DND-41 (cell line): Measurements from ENCODE around the gene NUAK2.

Source experiments
- ATAC-seq: fragments of 200-7000 bp; cut with Tn5 transposase; 3 replicates; pipeline ENCODE4 v1.9.1; 2021; ENCODE audit warnings: low read depth; ENCODE audit not compliant: insufficient read depth
- DNase-seq: peaks from one replicate; pipeline ENCODE4 v3.0.0-alpha.2; 2020
- H2AFZ ChIP-seq: 2 replicates; pipeline ENCODE4 v1.6.0; 2012; ENCODE audit warnings: low read depth, low read length
- H3K27ac ChIP-seq: 2 replicates; pipeline ENCODE4 v1.5.1; 2012; ENCODE audit warnings: low read length, inconsistent platforms
- H3K27me3 ChIP-seq: fragments of 200-600 bp; sonication (generic); 2 replicates; pipeline ENCODE4 v1.6.0; 2012; ENCODE audit warnings: low read length, mild to moderate bottlenecking, inconsistent platforms; ENCODE audit not compliant: insufficient read depth, poor library complexity
- H3K36me3 ChIP-seq: 2 replicates; pipeline ENCODE4 v1.5.1; 2012; ENCODE audit warnings: low read length, inconsistent platforms; ENCODE audit not compliant: insufficient read depth
- H3K4me1 ChIP-seq: 2 replicates; pipeline ENCODE4 v1.5.1; 2012; ENCODE audit warnings: mild to moderate bottlenecking, low read length; ENCODE audit not compliant: insufficient read depth
- H3K4me2 ChIP-seq: 2 replicates; pipeline ENCODE4 v1.6.0; 2012; ENCODE audit warnings: mild to moderate bottlenecking, moderate library complexity, low read length, inconsistent platforms; ENCODE audit not compliant: insufficient read depth
- H3K4me3 ChIP-seq, 2 experiments: fragments of 200-600 bp in 1 of 2; shearing (Covaris generic) in 1 of 2; 2 replicates each; pipeline ENCODE4 v1.5.1; 2012 to 2016; ENCODE audit warnings: inconsistent platforms in 2 of 2, low read length in 2 of 2, mild to moderate bottlenecking in 2 of 2, low read depth in 1 of 2, moderate library complexity in 1 of 2
- H3K79me2 ChIP-seq: 2 replicates; pipeline ENCODE4 v1.6.0; 2012; ENCODE audit warnings: low read length, inconsistent platforms; ENCODE audit not compliant: insufficient read depth
- H3K9ac ChIP-seq: 2 replicates; pipeline ENCODE4 v1.6.0; 2012; ENCODE audit warnings: low read depth, mild to moderate bottlenecking, inconsistent platforms, low read length, moderate library complexity
- H3K9me3 ChIP-seq: 2 replicates; pipeline ENCODE4 v1.5.1; 2012; ENCODE audit warnings: low read length, moderate library complexity, mild to moderate bottlenecking, inconsistent platforms; ENCODE audit not compliant: insufficient read depth, severe bottlenecking
- H4K20me1 ChIP-seq: 2 replicates; pipeline ENCODE4 v1.6.0; 2012; ENCODE audit warnings: low read length; ENCODE audit not compliant: insufficient read depth
- EZH2 ChIP-seq: IDR thresholded peaks from 3 replicates; pipeline ENCODE4 v1.6.1; 2012; ENCODE audit warnings: borderline replicate concordance, low read depth, mild to moderate bottlenecking, moderate library complexity, low read length, inconsistent platforms; ENCODE audit not compliant: severe bottlenecking
- TF ChIP-seq, protein P1 (sequence below): IDR thresholded peaks from 2 replicates; pipeline ENCODE4 v1.5.1; 2012; ENCODE audit warnings: borderline replicate concordance, low read length, moderate library complexity, mild to moderate bottlenecking; ENCODE audit not compliant: poor library complexity, severe bottlenecking; ENCODE audit errors: extremely low read depth

NUAK2 gene

DNA sequence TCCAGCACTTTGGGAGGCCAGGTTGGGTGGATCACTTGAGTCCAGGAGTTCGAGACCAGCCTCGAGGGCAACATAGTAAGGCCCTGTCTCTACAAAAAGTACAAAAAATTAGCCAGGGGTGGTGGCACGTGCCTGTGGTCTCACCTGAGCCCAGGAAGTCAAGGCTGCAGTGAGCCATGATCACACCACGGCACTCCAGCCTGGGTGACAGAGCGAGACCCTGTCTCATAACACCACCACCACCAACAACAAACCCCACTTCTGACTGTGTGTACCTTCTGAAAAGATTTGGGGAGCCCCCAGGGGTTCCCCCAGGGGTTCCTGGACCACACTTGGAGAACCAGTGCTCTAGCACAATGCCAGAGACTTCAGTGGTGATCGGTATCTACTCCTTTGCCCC is 29.9 kb downstream of the NUAK2 start:
- Histone ChIP-seq H3K4me3 (no peak overlapping the region), H3K36me3 (no peaks in the 10 kb centered on the region), H3K4me2 (no peak overlapping the region), H3K9ac (no peak overlapping the region), H3K27me3 (peaks cover 20% of the 10 kb centered on the region), H3K9me3 (no peaks in the 10 kb centered on the region), H3K79me2 (no peaks in the 10 kb centered on the region), H4K20me1 (peaks cover 29% of the 10 kb centered on the region), H3K27ac (no peak overlapping the region), H3K4me1 (peaks cover 23% of the 10 kb centered on the region), H2AFZ (no peak overlapping the region)
- ATAC-seq (no peak), DNase-seq (no peak)
- TF ChIP-seq EZH2 = no peak
- TF ChIP-seq, protein P1, sequence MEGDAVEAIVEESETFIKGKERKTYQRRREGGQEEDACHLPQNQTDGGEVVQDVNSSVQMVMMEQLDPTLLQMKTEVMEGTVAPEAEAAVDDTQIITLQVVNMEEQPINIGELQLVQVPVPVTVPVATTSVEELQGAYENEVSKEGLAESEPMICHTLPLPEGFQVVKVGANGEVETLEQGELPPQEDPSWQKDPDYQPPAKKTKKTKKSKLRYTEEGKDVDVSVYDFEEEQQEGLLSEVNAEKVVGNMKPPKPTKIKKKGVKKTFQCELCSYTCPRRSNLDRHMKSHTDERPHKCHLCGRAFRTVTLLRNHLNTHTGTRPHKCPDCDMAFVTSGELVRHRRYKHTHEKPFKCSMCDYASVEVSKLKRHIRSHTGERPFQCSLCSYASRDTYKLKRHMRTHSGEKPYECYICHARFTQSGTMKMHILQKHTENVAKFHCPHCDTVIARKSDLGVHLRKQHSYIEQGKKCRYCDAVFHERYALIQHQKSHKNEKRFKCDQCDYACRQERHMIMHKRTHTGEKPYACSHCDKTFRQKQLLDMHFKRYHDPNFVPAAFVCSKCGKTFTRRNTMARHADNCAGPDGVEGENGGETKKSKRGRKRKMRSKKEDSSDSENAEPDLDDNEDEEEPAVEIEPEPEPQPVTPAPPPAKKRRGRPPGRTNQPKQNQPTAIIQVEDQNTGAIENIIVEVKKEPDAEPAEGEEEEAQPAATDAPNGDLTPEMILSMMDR = no peak

DNA sequence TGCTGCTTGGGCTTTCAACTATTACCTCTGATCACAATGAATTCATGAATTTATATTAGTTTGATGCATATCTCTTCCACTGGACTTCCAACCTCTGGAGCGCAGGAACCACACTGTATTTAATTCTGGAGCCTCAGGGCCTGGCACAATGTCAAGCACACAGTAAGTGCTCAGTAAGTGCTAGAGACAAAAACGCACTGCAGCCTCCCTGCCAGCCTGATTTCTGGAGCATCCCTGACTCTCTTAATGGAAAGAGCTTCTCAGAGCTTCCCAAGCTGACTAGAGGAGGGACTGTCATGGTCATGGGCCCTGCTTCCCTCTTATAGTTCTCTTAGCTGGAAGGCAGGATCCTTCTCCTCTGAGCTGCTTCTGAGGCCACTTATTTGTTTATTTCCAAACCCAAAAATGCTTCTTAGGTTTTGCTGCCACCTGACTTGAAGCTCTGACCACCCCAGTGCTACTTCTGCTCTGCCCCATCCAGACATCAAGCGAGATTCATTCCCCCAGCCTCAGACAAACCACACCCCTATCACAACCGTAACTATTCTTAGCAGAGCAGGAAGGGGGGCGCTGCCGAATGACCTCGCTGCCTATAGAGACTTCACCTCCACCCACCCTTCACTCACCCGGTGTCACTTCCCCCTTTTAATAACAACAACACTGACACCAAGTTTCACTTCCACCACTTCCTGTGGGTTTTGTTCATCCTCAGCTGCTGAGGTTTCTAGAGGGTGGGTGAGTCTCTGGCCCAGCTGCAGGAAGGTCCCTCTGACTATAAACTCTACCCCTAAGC is 33.6 kb downstream of the NUAK2 start:
- Histone ChIP-seq H3K36me3 (no peaks in the 10 kb centered on the region), H3K9me3 (no peaks in the 10 kb centered on the region), H2AFZ (no peak overlapping the region), H3K4me3 (no peak overlapping the region), H3K4me1 (peaks cover 50% of the 10 kb centered on the region), H4K20me1 (peaks cover 43% of the 10 kb centered on the region), H3K27me3 (no peaks in the 10 kb centered on the region), H3K27ac (peak overlapping the region; percentile 22), H3K4me2 (peak overlapping the region; percentile 45), H3K79me2 (no peaks in the 10 kb centered on the region), H3K9ac (no peak overlapping the region)
- ATAC-seq (peak; percentile 80), DNase-seq (peak; percentile 90)
- TF ChIP-seq EZH2 = no peak
- TF ChIP-seq, protein P1 = peak; percentile 35

DNA sequence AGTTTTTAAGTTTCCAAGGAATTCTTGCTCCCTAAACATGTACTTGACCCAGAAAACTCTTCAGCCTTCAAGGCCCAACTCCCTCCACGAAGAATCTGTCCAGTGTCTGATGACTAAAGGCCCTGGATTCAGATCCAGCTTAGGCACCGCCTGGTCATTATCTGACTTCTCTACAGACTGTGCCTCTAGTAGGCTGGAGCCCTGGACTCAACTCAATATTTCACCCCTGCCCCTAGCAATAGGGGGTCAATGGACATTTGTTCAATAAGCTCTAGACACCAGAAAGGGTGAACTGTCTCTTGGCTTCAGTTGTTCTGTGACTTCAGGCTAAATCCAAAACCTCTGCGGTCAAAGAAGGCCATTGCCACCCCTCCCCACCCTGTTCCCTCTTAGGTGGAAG is 34.5 kb downstream of the NUAK2 start:
- H3K9me3 ChIP-seq = no peaks in the 10 kb centered on the region
- H3K27ac ChIP-seq = no peak overlapping the region
- DNase-seq (no peak), ATAC-seq (no peak)
- no peak overlapping the region for H3K9ac ChIP-seq
- H3K4me1 ChIP-seq = peaks cover 50% of the 10 kb centered on the region
- H3K4me3 ChIP-seq = no peak overlapping the region
- no peak overlapping the region for H2AFZ ChIP-seq
- no peaks in the 10 kb centered on the region for H3K27me3 ChIP-seq
- H4K20me1 ChIP-seq = peaks cover 43% of the 10 kb centered on the region
- H3K4me2 ChIP-seq = no peak overlapping the region
- no peaks in the 10 kb centered on the region for H3K36me3 ChIP-seq
- no peak for TF ChIP-seq EZH2
- TF ChIP-seq, protein P1 = no peak
- H3K79me2 ChIP-seq = no peaks in the 10 kb centered on the region
